ENCODE results near the gene DNAJC15. TPM values are rescaled to one million over a fixed set of nuclear protein-coding genes. Genes with fewer than 3 reads are reported as not detected.

Gene DNAJC15
- total RNA-seq, 4 donors from 2014 or later, result 11.0 to 18.3 (median 12.5) TPM

- no peak for DNase-seq
- H3K27me3 ChIP-seq, result no peaks in the 10 kb centered on the region
- no peak overlapping the region for H3K27ac ChIP-seq
- TF ChIP-seq POLR2A (IDR thresholded peaks at IDR 0.05) (no peak), CTCF (IDR thresholded peaks at IDR 0.05) (no peak)
- intact Hi-C loops (cut with DNase I), result no loop called here
- H3K4me3 ChIP-seq (replicated peaks in 1 of 3), result no peak overlapping the region
- H3K9me3 ChIP-seq, result no peaks in the 10 kb centered on the region
- peaks cover 0 to 5% of the 10 kb centered on the region in 2 donors for H3K4me1 ChIP-seq
- H3K36me3 ChIP-seq, result no peaks in the 10 kb centered on the region
Measured at GRCh38 chr13:42984026-42984425, 39.4 kb upstream of the DNAJC15 start.

DNA sequence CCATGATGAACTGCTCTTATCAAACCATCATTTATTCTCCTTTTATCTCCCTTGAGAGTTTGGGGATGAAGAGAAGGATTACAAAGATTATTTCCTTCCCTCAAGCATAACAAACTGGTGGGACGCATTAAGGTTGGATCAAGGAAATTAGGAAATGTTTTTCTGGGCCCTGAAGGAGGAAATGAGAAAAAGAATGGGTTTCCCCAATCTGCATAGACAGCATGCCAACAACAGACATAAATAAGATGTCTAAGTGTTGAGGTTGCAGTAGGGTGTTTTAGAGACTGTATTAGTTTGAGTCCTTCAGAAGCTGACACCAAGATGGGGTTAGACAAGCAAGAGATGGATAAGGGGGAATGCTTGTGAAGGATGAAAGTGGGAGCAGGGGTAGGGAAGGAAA lies 38.7 kb upstream of the DNAJC15 start:
- WGBS, 2 donors, result 80 to 84% methylated on average over 1 of the region's 1 CpG
- no peak for TF ChIP-seq CTCF (IDR thresholded peaks at IDR 0.05)
- TF ChIP-seq POLR2A (IDR thresholded peaks at IDR 0.05), result no peak
- H3K9me3 ChIP-seq, result no peaks in the 10 kb centered on the region
- no peaks in the 10 kb centered on the region for H3K27me3 ChIP-seq
- peaks cover 0 to 5% of the 10 kb centered on the region in 2 donors for H3K4me1 ChIP-seq
- no peak overlapping the region for H3K27ac ChIP-seq
- intact Hi-C loops (cut with DNase I), result no loop called here
- no peak overlapping the region for H3K4me3 ChIP-seq (replicated peaks in 1 of 3)
- DNase-seq, result no peak
- H3K36me3 ChIP-seq, result no peaks in the 10 kb centered on the region

- 79 to 81% methylated on average over 8 of the region's 8 CpGs for WGBS, 2 donors
- DNase-seq, result no peak
- H3K4me1 ChIP-seq, result peaks cover 4 to 11% of the 10 kb centered on the region in 2 donors
- H3K4me3 ChIP-seq (replicated peaks in 1 of 3), result no peak overlapping the region
- H3K27ac ChIP-seq, result no peak overlapping the region
- H3K36me3 ChIP-seq, result no peaks in the 10 kb centered on the region
- intact Hi-C loops (cut with DNase I), result no loop called here
- TF ChIP-seq POLR2A (IDR thresholded peaks at IDR 0.05), result no peak
- TF ChIP-seq CTCF (IDR thresholded peaks at IDR 0.05), result no peak
- no peaks in the 10 kb centered on the region for H3K27me3 ChIP-seq
- H3K9me3 ChIP-seq, result no peaks in the 10 kb centered on the region
Measured at GRCh38 chr13:42985312-42986175, 37.8 kb upstream of the DNAJC15 start.

DNA sequence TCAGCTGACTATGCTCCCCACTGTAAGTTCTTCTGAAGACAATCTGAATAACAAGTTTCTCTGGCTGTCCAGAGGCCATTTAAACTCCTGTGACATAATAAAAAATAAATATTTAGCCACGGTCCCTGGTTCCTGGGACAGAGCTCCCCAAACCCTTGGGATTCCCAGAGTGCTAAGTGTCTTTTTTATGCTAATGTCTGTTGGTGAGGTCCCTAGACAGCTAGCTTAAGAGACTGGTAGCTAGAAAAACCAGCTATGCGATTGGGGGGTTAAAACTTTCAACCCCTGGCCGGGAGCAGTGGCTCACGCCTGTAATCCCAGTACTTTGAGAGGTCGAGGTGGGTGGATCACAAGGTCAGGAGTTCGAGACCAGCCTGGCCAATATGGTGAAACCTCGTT lies 37.2 kb upstream of the DNAJC15 start:
- H3K4me3 ChIP-seq (replicated peaks in 1 of 3), result no peak overlapping the region
- TF ChIP-seq POLR2A (IDR thresholded peaks at IDR 0.05) (no peak), CTCF (IDR thresholded peaks at IDR 0.05) (no peak)
- H3K27me3 ChIP-seq, result no peaks in the 10 kb centered on the region
- H3K36me3 ChIP-seq, result no peaks in the 10 kb centered on the region
- peaks cover 8 to 17% of the 10 kb centered on the region in 2 donors for H3K4me1 ChIP-seq
- intact Hi-C loops (cut with DNase I), result no loop called here
- no peaks in the 10 kb centered on the region for H3K9me3 ChIP-seq
- no peak for DNase-seq
- 75 to 81% methylated on average over 7 of the region's 7 CpGs for WGBS, 2 donors
- no peak overlapping the region for H3K27ac ChIP-seq

Measured in thyroid gland (tissue), 4 donors.